Subcutaneous abdominal adipose tissue (tissue), 5 donors: ENCODE data around the gene GFPT2.

Experiments
- H3K27ac ChIP-seq: one replicate; pipeline ENCODE4 v1.7.0; 2013; ENCODE audit warnings: low read depth, mild to moderate bottlenecking, inconsistent platforms, low read length, moderate library complexity
- H3K27me3 ChIP-seq, 5 donors: one replicate each; pipeline ENCODE4 v1.7.0; 2013; ENCODE audit warnings: low read length in 5 of 5, inconsistent platforms in 1 of 5; ENCODE audit not compliant: control insufficient read depth in 5 of 5, insufficient read depth in 4 of 5
- H3K36me3 ChIP-seq, 5 donors: one replicate each; pipeline ENCODE4 v1.7.0; 2013; ENCODE audit warnings: low read length in 5 of 5; ENCODE audit not compliant: control insufficient read depth in 5 of 5, insufficient read depth in 5 of 5
- H3K4me1 ChIP-seq, 5 donors: one replicate each; pipeline ENCODE4 v1.7.0; 2013; ENCODE audit warnings: low read length in 5 of 5, mild to moderate bottlenecking in 3 of 5, moderate library complexity in 1 of 5; ENCODE audit not compliant: control insufficient read depth in 5 of 5, insufficient read depth in 5 of 5
- H3K4me3 ChIP-seq, 5 donors: one replicate each; pipeline ENCODE4 v1.7.0; 2013; ENCODE audit warnings: low read length in 5 of 5, low read depth in 1 of 5
- H3K9ac ChIP-seq, 5 donors: one replicate each; pipeline ENCODE4 v1.7.0; 2013; ENCODE audit warnings: low read length in 5 of 5, mild to moderate bottlenecking in 4 of 5, moderate library complexity in 3 of 5
- H3K9me3 ChIP-seq, 5 donors: one replicate each; pipeline ENCODE4 v1.7.0; 2013; ENCODE audit warnings: low read length in 5 of 5; ENCODE audit not compliant: control insufficient read depth in 5 of 5
- donor health status: healthy.
- donor health status: healthy.
- donor health status: healthy.
- donor health status: healthy.
- donor health status: healthy.

The GFPT2 gene

GRCh38 chr5:180281706-180282105 is 71.4 kb downstream of the GFPT2 start:
- H3K27ac ChIP-seq = no peak overlapping the region
- peaks cover 0 to 7% (median 0%) of the 10 kb centered on the region in 5 donors for H3K9me3 ChIP-seq
- H3K4me1 ChIP-seq = peaks cover 0 to 1% (median 0%) of the 10 kb centered on the region in 5 donors
- peaks cover 9 to 58% (median 38%) of the 10 kb centered on the region in 5 donors for H3K36me3 ChIP-seq
- H3K4me3 ChIP-seq = no peak overlapping the region
- no peaks in the 10 kb centered on the region for H3K27me3 ChIP-seq
- no peak overlapping the region for H3K9ac ChIP-seq

GRCh38 chr5:180274695-180275094 is 78.4 kb downstream of the GFPT2 start:
- no peaks in the 10 kb centered on the region for H3K27me3 ChIP-seq
- no peaks in the 10 kb centered on the region for H3K4me1 ChIP-seq
- peaks cover 13 to 43% (median 40%) of the 10 kb centered on the region in 5 donors for H3K9me3 ChIP-seq
- H3K4me3 ChIP-seq = no peak overlapping the region
- H3K27ac ChIP-seq = no peak overlapping the region
- no peak overlapping the region for H3K9ac ChIP-seq
- peaks cover 21 to 53% (median 50%) of the 10 kb centered on the region in 5 donors for H3K36me3 ChIP-seq

- H3K36me3 ChIP-seq = peaks cover 26 to 54% (median 49%) of the 10 kb centered on the region in 5 donors
- no peak overlapping the region for H3K4me3 ChIP-seq
- H3K9me3 ChIP-seq = peaks cover 19 to 65% (median 51%) of the 10 kb centered on the region in 5 donors
- no peak overlapping the region for H3K9ac ChIP-seq
- no peaks in the 10 kb centered on the region for H3K27me3 ChIP-seq
- no peaks in the 10 kb centered on the region for H3K4me1 ChIP-seq
- no peak overlapping the region for H3K27ac ChIP-seq
Observed at GRCh38 chr5:180271221-180271620, 81.9 kb downstream of the GFPT2 start.

GRCh38 chr5:180259260-180259611 is 93.9 kb downstream of the GFPT2 start:
- H3K9me3 ChIP-seq = peaks cover 75 to 97% (median 92%) of the 10 kb centered on the region in 5 donors
- peaks cover 39 to 83% (median 78%) of the 10 kb centered on the region in 5 donors for H3K36me3 ChIP-seq

GRCh38 chr5:180253036-180253824 is 99.9 kb downstream of the GFPT2 start:
- H3K36me3 ChIP-seq = peaks cover 11 to 70% (median 67%) of the 10 kb centered on the region in 5 donors
- no peak overlapping the region for H3K27ac ChIP-seq
- H3K9me3 ChIP-seq = peaks cover 55 to 97% (median 94%) of the 10 kb centered on the region in 5 donors
- H3K27me3 ChIP-seq = no peaks in the 10 kb centered on the region
- no peak overlapping the region for H3K9ac ChIP-seq
- no peaks in the 10 kb centered on the region for H3K4me1 ChIP-seq
- peak overlapping the region in 4 of 5 donors; percentile 17 to 55 (median 24) for H3K4me3 ChIP-seq

More at GRCh38 chr5:180259260-180259611, 93.9 kb downstream of the GFPT2 start:
- H3K4me3 ChIP-seq = peak overlapping the region in 3 of 5 donors; percentile 17 to 44 (median 22)
- no peaks in the 10 kb centered on the region for H3K27me3 ChIP-seq
- H3K27ac ChIP-seq = no peak overlapping the region
- H3K9ac ChIP-seq = no peak overlapping the region
- H3K4me1 ChIP-seq = no peaks in the 10 kb centered on the region

GRCh38 chr5:180251887-180252286 is 101.2 kb downstream of the GFPT2 start:
- no peaks in the 10 kb centered on the region for H3K27me3 ChIP-seq
- no peak overlapping the region for H3K27ac ChIP-seq
- H3K36me3 ChIP-seq = peaks cover 6 to 70% (median 68%) of the 10 kb centered on the region in 5 donors
- no peaks in the 10 kb centered on the region for H3K4me1 ChIP-seq
- peak overlapping the region; percentile 2 to 55 (median 27) for H3K4me3 ChIP-seq
- H3K9me3 ChIP-seq = peaks cover 42 to 94% (median 91%) of the 10 kb centered on the region in 5 donors
- H3K9ac ChIP-seq = no peak overlapping the region

- H3K9ac ChIP-seq = no peak overlapping the region
Observed at GRCh38 chr5:180251141-180251540, 102.0 kb downstream of the GFPT2 start.

More at GRCh38 chr5:180251141-180251540, 102.0 kb downstream of the GFPT2 start:
- H3K27ac ChIP-seq = no peak overlapping the region
- peaks cover 12 to 71% (median 62%) of the 10 kb centered on the region in 5 donors for H3K36me3 ChIP-seq
- H3K4me1 ChIP-seq = no peaks in the 10 kb centered on the region
- H3K4me3 ChIP-seq = peak overlapping the region in 4 of 5 donors; percentile 5 to 36 (median 28)
- no peaks in the 10 kb centered on the region for H3K27me3 ChIP-seq
- peaks cover 41 to 87% (median 84%) of the 10 kb centered on the region in 5 donors for H3K9me3 ChIP-seq
